ENCODE data around the gene SMYD3. TPM values are rescaled to one million over a fixed set of nuclear protein-coding genes. Genes with fewer than 3 reads are reported as not detected.

Gene SMYD3
- total RNA-seq, 1 donor from 2014 or later: 22.3 TPM

- H3K27me3 ChIP-seq: no peaks in the 10 kb centered on the region
- no peaks in the 10 kb centered on the region for H3K36me3 ChIP-seq
- no peak for DNase-seq (ENCODE audit: extremely low spot score in 2 of 2)
- H3K4me1 ChIP-seq: no peaks in the 10 kb centered on the region
- H3K27ac ChIP-seq: no peak overlapping the region
- H3K9me3 ChIP-seq: no peaks in the 10 kb centered on the region
- intact Hi-C loops (cut with DNase I): no loop called here
- TF ChIP-seq POLR2AphosphoS5 (IDR thresholded peaks at IDR 0.05; ENCODE audit: insufficient read depth in 1 of 2, low read depth in 1 of 2) (no peak), POLR2A (IDR thresholded peaks at IDR 0.05) (no peak)
- TF ChIP-seq, protein P1, sequence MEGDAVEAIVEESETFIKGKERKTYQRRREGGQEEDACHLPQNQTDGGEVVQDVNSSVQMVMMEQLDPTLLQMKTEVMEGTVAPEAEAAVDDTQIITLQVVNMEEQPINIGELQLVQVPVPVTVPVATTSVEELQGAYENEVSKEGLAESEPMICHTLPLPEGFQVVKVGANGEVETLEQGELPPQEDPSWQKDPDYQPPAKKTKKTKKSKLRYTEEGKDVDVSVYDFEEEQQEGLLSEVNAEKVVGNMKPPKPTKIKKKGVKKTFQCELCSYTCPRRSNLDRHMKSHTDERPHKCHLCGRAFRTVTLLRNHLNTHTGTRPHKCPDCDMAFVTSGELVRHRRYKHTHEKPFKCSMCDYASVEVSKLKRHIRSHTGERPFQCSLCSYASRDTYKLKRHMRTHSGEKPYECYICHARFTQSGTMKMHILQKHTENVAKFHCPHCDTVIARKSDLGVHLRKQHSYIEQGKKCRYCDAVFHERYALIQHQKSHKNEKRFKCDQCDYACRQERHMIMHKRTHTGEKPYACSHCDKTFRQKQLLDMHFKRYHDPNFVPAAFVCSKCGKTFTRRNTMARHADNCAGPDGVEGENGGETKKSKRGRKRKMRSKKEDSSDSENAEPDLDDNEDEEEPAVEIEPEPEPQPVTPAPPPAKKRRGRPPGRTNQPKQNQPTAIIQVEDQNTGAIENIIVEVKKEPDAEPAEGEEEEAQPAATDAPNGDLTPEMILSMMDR (IDR thresholded peaks at IDR 0.05): no peak
- H3K4me3 ChIP-seq: no peak overlapping the region
Observed at GRCh38 chr1:246219508-246220030, 287.5 kb downstream of the SMYD3 start.

- intact Hi-C loops (cut with DNase I): no loop called here
- no peaks in the 10 kb centered on the region for H3K9me3 ChIP-seq
- DNase-seq (ENCODE audit: extremely low spot score in 2 of 2): no peak
- TF ChIP-seq, protein P1 (IDR thresholded peaks at IDR 0.05): no peak
- TF ChIP-seq POLR2AphosphoS5 (IDR thresholded peaks at IDR 0.05; ENCODE audit: insufficient read depth in 1 of 2, low read depth in 1 of 2) (no peak), POLR2A (IDR thresholded peaks at IDR 0.05) (no peak)
- H3K36me3 ChIP-seq: no peaks in the 10 kb centered on the region
- no peaks in the 10 kb centered on the region for H3K27me3 ChIP-seq
- no peaks in the 10 kb centered on the region for H3K4me1 ChIP-seq
- H3K27ac ChIP-seq: no peak overlapping the region
- H3K4me3 ChIP-seq: no peak overlapping the region
Observed at GRCh38 chr1:246218686-246219085, 288.4 kb downstream of the SMYD3 start.

DNA sequence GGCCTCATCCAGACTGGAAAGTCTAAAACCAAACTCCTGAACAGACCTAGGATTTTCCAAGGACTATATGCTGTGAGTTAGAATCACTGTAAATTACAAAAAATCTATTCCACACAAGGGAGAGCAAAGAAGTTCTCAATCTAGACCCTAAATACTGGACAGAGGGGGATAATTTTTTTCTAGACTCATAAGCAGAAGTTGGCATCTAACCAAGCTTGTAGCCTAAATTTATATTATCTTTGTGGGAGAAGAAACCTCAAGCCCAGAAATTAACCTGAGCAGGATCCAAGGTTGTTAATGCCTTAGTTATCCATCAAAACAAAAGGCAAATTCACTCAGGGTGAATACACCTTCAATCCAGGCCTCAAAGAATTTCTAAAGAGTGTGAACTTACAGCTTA is 290.2 kb downstream of the SMYD3 start:
- intact Hi-C loops (cut with DNase I): no loop called here
- H3K27ac ChIP-seq: no peak overlapping the region
- no peak for DNase-seq (ENCODE audit: extremely low spot score in 2 of 2)
- H3K4me1 ChIP-seq: no peaks in the 10 kb centered on the region
- H3K27me3 ChIP-seq: no peaks in the 10 kb centered on the region
- no peaks in the 10 kb centered on the region for H3K9me3 ChIP-seq
- no peaks in the 10 kb centered on the region for H3K36me3 ChIP-seq
- H3K4me3 ChIP-seq: no peak overlapping the region
- TF ChIP-seq, protein P1 (IDR thresholded peaks at IDR 0.05): no peak
- no peak for TF ChIP-seq POLR2AphosphoS5 (IDR thresholded peaks at IDR 0.05; ENCODE audit: insufficient read depth in 1 of 2, low read depth in 1 of 2)
- no peak for TF ChIP-seq POLR2A (IDR thresholded peaks at IDR 0.05)

DNA sequence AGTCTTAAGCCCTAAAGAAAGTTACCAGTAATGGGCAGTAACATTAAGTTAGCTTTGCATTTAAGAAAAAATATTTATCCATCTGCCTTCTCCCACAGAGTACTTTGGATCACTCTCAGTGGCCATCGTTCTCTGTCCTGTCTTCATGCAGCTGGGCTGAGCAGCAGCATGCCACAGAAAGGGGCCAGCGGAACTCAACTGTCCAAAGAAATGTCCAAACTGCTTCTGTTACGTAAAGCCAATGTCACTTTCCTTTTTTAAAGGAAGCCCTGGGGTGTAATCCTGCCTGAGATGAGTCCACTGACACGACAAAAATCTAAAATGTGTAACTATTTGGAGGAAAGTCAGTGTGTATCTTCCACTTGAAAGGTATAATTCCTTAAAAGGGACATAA is 291.6 kb downstream of the SMYD3 start:
- no peaks in the 10 kb centered on the region for H3K27me3 ChIP-seq
- H3K27ac ChIP-seq: no peak overlapping the region
- intact Hi-C loops (cut with DNase I): no loop called here
- no peak for TF ChIP-seq POLR2AphosphoS5 (IDR thresholded peaks at IDR 0.05; ENCODE audit: insufficient read depth in 1 of 2, low read depth in 1 of 2)
- TF ChIP-seq POLR2A (IDR thresholded peaks at IDR 0.05): no peak
- TF ChIP-seq, protein P1 (IDR thresholded peaks at IDR 0.05): no peak
- no peaks in the 10 kb centered on the region for H3K36me3 ChIP-seq
- no peaks in the 10 kb centered on the region for H3K9me3 ChIP-seq
- DNase-seq (ENCODE audit: extremely low spot score in 2 of 2): no peak
- H3K4me1 ChIP-seq: no peaks in the 10 kb centered on the region
- H3K4me3 ChIP-seq: no peak overlapping the region

DNA sequence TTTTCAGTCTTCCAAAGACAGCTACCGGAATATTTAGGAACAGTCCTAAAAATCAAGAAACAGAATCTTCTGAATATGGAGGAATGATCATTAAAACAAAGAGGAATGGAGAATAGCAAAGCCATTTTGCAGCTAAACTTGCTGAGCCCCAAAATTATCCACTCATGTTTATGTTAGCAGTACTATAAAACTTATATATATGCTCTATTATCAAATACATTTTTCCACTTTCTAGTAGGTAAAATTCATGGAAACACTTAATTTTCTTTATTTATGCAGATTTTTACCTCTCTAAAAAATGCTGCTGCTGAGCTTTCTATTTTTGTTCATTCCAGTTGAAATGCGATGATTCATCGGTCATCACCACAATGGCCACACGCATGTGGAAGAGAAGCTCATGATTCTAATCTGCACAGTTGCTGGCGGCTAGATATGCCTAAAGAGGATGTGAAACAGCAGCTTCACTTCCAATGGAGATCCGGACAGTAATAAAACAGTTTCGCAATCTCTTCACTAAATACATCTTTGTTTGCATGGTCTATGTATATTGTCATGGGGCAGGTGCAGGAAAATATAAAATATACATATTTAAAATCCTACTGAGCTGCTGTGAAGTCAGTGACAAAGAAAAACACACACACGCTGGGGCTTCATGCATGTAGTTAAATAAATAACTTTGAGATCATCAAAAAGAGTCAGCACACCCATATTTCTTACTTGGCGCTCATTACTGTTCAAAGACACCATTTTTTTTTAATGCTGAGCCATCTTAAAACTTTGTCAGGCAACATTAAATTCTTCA is 292.2 kb downstream of the SMYD3 start:
- Histone ChIP-seq H3K9me3 (no peaks in the 10 kb centered on the region), H3K4me3 (no peak overlapping the region), H3K27ac (no peak overlapping the region), H3K27me3 (no peaks in the 10 kb centered on the region), H3K36me3 (no peaks in the 10 kb centered on the region), H3K4me1 (no peaks in the 10 kb centered on the region)
- DNase-seq (ENCODE audit: extremely low spot score in 2 of 2): no peak
- intact Hi-C loops (cut with DNase I): no loop called here
- TF ChIP-seq, protein P1 (IDR thresholded peaks at IDR 0.05): no peak
- TF ChIP-seq POLR2AphosphoS5 (IDR thresholded peaks at IDR 0.05; ENCODE audit: insufficient read depth in 1 of 2, low read depth in 1 of 2): peak in 1 of 2 donors; percentile 37
